ENCODE measurements around the gene STX18.
"Not testable (repeated sequence)": the region's sequence is repeated elsewhere in the genome, so short reads cannot be mapped to it uniquely, and the experiment has no call there.

STX18 gene

DNA sequence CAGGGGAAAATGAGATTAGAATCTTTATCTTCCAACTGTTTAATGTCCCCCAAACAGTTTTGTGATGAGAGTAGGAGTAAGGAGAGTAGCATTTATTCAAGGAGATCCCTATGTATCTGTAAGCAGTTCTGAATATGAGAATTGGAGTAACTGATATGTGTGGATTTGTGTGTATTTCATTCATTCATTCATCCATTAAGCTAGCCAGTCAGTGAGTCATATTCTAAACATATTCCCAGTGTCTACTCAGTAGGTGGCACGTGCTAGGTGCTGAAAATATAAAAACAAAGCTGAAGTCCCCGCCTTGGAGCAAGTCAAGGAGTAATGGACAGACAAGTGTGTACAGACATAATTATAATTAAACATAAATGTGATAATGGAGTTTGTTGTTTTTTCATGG, 12.4 kb upstream of the STX18 start:
- DNase-seq: no peak

- DNase-seq: not testable (repeated sequence)
These were observed 10.2 kb upstream of the STX18 start for GRCh38 chr4:4552042-4552441.

GRCh38 chr4:4550161-4550560, 8.3 kb upstream of the STX18 start:
- not testable (repeated sequence) for DNase-seq

- no peak for DNase-seq
These were observed 7.7 kb upstream of the STX18 start for GRCh38 chr4:4549534-4549933.

GRCh38 chr4:4542774-4543485, 1.1 kb upstream of the STX18 start:
- no peak for DNase-seq

GRCh38 chr4:4541040-4541631, 712 bp downstream of the STX18 start:
- peak; percentile 8 for DNase-seq

DNA sequence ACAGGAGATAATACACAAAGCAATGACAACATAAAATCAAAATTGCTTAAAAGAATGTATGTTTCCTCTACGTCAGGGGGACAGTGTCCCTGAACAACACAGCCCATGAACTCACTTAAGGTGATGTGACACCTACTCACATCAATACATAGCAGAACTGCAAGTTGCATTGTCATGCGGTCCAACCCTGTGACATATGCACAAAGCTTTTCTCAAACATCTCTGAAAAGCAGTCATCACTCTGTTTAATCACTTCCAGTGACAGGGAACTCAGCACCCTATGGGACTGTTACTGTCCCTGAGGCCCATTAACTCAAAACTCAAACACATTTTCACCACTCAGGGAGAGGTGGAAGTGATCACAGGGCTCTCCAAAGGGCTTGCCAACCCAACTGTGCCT, 2.4 kb downstream of the STX18 start:
- no peak for DNase-seq

GRCh38 chr4:4535590-4535989, 6.3 kb downstream of the STX18 start:
- DNase-seq: no peak

DNA sequence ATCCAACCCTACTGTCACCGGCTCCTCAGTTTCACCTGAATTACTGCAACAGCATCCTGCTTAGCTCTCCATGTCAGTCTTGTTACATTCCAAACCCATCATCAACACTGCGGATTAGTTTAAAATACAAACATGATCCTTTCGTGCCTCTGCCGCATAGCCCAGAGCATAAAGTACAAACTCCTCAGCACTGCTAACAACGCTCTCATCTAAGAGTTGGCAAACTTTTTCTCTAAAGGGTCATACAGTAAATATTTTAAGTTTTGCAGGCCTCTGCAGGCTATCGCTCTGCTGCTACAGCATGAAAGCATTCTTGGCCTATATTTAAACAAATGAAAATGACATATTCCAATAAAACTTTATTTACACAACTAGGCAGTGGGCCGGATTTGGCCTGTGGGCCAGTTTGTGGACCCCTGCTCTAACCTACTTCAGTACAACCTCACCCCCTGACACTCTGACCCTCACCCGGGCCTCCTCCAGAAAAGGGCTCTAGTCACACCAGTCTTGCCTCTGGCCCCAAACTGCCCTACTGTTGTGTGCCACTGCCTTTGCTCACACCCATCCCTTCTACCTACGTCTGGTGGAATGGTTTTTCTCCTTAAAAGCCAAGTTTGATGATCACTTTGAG, 7.2 kb downstream of the STX18 start:
- no peak for DNase-seq

DNA sequence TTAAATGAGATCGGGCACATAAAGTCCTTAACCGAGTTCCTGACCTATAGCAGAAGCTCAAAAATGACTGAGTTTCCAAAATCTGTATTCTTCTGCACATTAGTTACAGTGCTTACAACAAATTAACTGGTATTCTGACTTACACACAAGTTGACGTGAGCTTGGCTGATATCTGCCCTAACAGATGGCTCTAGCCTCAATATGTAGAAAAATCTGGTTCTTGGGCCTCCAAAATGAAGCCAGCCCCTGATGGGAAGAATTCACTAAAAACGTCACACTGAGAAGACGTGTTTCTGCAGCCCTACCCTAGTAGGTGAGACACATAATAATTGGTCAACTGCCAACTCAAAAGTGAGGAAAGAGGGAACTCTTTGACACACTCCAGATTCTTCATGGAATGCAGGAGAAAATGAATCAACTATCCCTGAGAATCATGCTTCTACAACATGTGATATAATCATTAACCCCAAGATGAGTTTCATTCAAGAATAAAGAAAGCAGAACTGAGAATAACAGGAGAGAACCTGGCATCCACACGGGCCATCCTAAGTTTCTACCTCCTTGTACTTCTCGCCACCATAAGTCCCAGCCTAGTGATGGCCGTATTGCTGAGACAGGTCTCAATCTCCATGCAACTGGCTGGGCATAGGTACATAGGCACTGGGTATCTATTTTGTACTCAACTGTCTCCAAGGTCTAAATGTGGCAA, 8.2 kb downstream of the STX18 start:
- DNase-seq: no peak

DNA sequence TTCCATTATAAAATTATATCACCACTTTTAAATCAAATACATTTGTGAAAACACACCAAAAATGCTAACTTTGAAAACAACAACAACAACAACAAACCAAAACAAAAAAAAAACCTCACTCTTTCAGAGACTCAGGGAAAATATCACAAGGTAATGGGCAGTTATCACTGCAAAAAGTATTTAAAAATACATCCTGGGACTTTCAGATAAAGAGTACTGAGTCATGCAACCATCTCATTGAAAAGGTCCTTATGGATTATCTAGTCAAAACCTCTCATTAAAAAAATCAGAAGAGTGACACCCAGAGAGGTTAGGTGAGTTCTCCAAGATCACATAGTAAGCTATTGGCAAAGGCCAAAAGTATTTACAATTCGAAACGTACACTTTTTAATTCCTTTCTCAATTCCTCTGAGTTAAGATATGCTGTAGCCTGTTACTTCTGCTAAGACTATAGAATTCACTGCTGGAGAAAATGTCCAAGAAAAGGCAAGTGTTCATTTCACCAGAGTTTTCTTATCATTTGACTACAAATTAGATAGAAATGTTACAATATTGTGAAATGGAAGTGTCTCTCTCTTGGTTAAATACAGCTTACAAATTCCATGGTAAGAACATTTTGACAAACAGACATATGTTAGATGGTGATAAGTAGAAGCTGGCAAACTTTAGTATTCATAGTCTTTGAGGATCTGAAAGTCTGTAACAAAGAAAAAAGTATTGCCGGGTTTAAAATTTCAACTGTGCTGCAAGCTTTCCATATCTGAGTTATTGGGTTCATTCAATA, 9.3 kb downstream of the STX18 start:
- no peak for DNase-seq

- DNase-seq: no peak
These were observed 12.5 kb downstream of the STX18 start for GRCh38 chr4:4529392-4529791.

GRCh38 chr4:4526401-4526800, 15.4 kb downstream of the STX18 start:
- DNase-seq: no peak

DNA sequence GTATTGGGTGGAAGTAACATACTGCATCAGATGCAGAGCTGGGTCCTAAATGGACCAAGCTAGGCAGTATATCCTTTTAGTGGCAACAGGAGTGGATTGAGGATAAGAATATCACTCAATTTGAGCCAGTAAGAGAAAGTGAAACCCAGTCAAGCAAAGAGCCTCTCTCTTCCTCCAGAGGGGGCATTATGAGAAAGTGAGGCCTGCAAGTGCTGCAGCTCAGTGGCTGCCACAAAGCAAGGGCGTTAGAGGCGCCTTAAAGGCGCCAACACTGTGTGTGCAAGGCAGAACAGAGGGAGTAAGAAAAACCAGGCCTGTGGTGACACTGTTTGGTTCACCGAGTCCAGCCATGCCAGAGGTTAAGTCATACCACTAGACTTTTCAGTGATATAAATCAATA, 17.5 kb downstream of the STX18 start:
- DNase-seq: peak; percentile 7

GRCh38 chr4:4521731-4522130, 20.1 kb downstream of the STX18 start:
- no peak for DNase-seq

GRCh38 chr4:4521136-4521535, 20.7 kb downstream of the STX18 start:
- no peak for DNase-seq

DNA sequence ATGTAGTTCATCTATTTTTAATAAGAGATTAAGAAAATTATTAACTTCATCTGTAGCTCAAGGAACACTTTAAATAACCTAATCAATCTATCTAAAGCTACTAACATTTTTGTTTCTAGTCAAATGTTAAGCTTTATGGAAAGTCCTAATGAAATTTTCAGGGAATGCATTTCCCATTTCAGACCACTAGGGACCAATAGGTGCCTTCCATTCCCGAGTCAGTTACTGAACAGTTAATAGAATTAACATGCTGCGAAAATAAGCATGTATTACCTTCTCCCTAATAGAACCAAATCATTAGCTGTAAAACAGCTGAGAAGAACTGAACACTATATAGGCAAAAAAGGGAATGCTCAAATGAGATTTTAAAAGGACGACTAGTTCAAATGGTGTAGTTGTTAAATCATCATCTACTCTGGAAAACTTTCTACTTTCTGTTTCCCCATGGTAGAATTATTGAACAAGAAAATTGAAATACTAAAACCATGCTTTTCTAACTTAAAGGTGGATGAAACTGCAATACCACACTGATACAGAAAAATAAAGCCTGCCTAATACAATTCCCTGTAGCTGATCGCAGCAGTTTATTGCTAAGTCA, 22.5 kb downstream of the STX18 start:
- DNase-seq: no peak

DNA sequence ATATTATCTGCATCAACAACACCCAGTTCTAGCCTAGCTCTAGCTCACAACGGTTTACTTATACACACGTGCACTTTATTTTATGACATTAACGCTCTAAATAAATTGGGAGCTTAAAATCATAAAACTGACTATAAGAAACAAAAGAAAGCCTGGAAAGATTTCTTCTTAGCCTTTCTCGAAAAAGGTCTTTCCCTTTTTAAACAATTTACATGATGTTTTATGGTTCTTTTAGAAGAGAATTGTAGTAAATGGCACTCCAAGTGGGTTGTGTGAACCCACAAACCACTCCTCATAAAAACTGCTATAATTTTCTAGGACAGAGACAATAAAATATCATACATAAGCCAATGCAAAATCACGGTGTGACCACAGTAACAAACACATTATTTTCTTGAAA, 23.1 kb downstream of the STX18 start:
- no peak for DNase-seq

- no peak for DNase-seq
These were observed 27.1 kb downstream of the STX18 start for GRCh38 chr4:4514786-4515185.

GRCh38 chr4:4512282-4512681, 29.6 kb downstream of the STX18 start:
- DNase-seq: no peak

DNA sequence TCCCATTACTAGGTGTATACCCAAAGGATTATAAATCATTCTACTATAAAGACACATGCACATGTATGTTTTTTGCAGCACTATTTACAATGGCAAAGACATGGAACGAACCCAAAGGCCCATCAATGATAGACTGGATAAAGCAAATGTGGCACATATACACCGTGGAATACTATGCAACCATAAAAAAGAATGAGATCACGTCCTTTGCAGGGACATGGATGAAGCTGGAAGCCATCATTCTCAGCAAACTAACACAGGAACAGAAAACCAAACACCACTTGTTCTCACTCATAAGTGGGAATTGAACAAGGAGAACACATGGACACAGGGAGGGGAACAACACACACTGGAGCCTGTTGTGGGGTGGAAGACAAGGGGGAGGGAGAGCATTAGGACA, 31.2 kb downstream of the STX18 start:
- not testable (repeated sequence) for DNase-seq

DNA sequence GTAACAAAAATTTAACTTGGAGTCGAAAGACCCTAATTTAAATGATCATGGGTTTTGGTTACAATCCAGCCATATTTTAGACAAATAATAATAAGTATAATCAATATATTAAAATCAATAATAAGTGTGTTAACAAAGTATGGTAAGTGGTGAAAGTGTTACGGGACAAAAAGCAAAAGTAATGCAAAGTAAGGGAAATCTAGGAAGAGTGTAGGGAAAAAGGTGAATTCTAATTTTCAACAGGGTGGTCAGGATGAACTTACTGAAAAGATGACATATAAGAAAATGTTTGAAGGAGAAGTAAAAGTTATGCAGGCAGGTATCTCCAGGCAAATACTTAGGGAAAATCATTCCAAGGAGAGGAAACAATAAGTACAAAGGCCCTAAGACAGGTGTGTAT, 32.3 kb downstream of the STX18 start:
- no peak for DNase-seq

DNA sequence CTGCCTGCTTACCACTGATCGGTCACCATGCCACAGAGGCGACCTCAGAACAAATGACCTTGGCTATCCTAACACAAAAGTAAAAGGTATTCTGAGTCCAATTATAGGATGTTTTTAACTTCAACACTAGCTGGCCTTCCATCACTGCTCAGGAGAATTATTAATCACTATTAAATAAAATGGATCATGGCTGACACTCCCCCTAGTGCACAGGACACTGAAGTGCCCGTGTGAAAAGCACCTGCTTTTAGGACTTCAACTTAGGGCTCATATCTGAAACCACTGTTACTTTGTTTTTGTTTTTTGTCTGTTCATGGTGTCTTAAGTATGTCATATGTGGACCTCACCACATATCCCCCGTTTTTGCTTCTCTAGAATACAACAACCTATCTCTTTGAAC, 33.9 kb downstream of the STX18 start:
- DNase-seq: no peak
